ENCODE data around the gene MAP3K7CL.

DNA sequence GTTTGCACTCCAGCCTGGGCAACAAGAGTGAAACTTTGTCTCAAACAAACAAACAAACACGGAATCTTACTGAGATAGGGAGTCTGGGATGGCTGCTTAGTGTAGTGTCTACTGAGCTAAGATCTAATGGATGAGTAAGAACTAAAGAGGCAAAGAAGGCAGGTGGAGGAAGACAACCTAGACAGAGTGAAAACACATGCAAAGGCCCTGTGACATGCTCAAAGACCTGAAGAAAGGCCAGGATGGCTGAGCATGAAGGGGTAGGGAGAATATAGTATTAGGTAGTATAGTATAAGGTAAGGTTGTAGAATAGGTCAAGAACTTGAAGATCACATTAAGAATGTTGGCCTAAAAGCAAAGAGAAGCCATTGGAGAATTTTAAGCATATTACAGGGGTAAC is 49.1 kb downstream of the MAP3K7CL start:
- TF ChIP-seq TEAD4 (IDR thresholded peaks at IDR 0.05) (no peak), YY1 (IDR thresholded peaks at IDR 0.05; ENCODE audit: low read depth) (no peak), EGR1 (IDR thresholded peaks at IDR 0.05) (no peak), FOXM1 (IDR thresholded peaks at IDR 0.05; ENCODE audit: borderline replicate concordance, low read depth) (no peak)

Data from Ishikawa (cell line).